ENCODE measurements around the gene SLC5A3.

DNA sequence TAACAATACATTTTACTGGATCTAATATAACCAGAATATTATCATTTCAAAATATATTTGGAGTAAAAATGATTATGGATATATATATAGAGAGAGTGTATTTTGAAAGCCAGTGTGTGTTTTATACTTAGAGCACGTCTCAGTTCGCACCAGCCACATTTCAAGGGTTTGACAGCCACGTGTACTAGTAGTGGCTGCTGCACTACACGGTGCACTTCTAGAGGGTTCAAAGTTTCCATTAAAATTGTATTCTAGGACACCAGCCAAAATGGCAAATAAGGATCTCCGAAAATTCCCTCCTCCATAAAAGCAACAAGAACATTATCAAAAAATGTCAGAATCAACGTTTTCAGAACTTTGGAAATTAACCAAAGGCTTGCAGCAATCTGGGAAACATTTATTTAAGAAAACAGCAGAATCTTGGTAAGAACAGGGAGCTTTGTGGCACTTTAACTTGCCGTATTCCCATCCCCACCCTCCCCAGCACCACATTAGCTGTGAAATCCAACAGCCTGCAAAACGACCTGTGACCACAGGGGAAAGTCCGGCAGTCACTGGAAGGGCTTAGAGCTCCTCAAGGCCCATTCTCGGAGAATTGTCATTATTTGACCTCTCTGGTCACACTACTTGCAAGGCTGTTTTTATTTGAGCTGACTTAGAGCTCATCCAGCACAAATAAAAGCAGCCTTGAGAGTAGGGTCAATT lies 33.5 kb upstream of the SLC5A3 start:
- TF ChIP-seq, protein P1, sequence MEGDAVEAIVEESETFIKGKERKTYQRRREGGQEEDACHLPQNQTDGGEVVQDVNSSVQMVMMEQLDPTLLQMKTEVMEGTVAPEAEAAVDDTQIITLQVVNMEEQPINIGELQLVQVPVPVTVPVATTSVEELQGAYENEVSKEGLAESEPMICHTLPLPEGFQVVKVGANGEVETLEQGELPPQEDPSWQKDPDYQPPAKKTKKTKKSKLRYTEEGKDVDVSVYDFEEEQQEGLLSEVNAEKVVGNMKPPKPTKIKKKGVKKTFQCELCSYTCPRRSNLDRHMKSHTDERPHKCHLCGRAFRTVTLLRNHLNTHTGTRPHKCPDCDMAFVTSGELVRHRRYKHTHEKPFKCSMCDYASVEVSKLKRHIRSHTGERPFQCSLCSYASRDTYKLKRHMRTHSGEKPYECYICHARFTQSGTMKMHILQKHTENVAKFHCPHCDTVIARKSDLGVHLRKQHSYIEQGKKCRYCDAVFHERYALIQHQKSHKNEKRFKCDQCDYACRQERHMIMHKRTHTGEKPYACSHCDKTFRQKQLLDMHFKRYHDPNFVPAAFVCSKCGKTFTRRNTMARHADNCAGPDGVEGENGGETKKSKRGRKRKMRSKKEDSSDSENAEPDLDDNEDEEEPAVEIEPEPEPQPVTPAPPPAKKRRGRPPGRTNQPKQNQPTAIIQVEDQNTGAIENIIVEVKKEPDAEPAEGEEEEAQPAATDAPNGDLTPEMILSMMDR (IDR thresholded peaks at IDR 0.05): no peak
- TF ChIP-seq POLR2A (IDR thresholded peaks at IDR 0.05): no peak
- TF ChIP-seq EP300 (IDR thresholded peaks at IDR 0.05): no peak
